GM21360 (cell line): ENCODE data around the gene NLRP9.
A peak's percentile ranks its signal among the peaks of the same experiment; 100 is the strongest.

Source experiments
- ATAC-seq: cut with Tn5 transposase; IDR thresholded peaks from one replicate; pipeline ENCODE4 v1.9.1; 2021; ENCODE audit warnings: mild to moderate bottlenecking, moderate library complexity; ENCODE audit not compliant: unreplicated experiment

The NLRP9 gene

DNA sequence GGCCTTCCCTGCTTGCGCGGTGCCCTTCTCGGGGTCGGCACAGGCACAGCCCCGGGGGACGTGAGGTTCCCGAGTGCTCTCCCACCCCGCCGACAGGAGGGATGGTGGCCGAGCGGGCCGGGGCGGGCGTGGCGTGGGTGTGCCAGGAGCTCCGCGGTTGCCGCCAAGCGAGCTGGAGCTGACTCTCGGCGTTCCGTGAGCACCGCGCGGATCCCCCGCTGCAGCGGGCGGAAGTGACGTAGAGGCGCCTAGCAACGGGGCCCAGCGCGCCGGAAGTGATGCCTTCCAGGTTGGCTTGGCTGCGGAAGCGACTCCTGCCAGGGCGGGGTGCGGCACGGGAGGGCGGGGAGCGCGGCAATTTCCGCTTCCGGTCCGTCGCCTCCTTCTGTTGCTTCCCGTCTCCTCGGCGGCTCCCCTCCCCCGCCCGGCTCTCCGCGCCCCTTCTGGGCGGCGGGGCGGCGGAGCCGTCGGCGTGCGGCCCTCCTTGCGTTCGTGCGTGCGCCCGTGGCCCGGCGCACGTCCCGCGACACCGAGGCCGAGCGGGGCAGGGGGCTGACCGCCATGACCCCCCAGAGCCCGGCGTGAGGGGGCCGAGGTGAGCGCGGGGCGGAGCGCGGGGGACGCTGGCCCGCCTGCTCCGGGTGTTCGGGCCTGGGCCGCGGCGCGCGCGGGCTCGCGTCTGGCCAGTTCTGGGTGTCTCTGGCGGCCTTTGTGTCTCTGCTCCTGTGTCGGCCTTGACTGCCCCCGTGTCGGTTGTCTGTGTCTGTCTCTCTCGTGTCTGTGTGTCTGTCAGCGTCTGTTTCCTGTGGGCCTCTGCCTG lies 63.2 kb downstream of the NLRP9 start, which contains the start of gene EPN1:
TSS of gene EPN1 (plus strand) at position 386 of the 820 bp plus-strand sequence. CDS start 3,402 bp downstream, outside the sequence.
- peak; percentile 53 for ATAC-seq

- no peak for ATAC-seq
Measured at GRCh38 chr19:55674459-55674840, 63.8 kb downstream of the NLRP9 start.

GRCh38 chr19:55673889-55674288 lies 64.3 kb downstream of the NLRP9 start:
- ATAC-seq: no peak

GRCh38 chr19:55673465-55673864 lies 64.7 kb downstream of the NLRP9 start:
- no peak for ATAC-seq

DNA sequence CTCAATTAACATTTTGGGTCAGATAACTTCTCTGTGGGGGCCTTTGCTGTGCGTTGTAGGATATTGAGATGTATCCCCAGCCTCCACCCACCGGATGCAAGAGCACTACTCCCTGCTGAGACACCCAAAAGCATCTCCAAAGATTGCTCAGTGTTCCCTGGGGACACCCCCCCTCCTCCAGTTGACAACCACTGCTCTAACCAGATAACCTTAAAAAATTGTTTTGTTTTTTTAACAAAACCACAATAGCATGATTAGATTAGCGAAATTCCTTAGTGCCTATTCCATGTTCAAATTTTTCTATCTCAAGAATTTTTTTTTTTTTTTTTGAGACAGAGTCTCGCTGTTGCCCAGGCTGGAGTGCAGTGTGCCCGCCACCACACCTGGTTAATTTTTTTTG lies 65.8 kb downstream of the NLRP9 start:
- no peak for ATAC-seq

DNA sequence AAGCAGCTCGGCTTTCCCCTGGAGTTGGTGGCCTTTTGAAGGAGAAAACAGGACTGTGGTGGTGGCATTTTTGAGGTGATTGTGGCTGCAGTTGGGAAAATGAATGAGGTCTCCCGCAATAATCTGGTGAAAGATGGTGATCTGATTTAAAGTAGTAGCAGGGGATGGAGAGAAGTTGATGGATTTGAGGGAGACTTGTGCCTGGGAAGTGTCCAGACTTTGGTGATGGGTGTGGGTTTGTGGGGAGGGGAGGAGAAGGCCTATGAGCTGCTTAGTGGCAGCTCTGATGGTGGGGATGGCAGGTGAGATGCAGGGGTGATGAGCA lies 67.2 kb downstream of the NLRP9 start:
- no peak for ATAC-seq

DNA sequence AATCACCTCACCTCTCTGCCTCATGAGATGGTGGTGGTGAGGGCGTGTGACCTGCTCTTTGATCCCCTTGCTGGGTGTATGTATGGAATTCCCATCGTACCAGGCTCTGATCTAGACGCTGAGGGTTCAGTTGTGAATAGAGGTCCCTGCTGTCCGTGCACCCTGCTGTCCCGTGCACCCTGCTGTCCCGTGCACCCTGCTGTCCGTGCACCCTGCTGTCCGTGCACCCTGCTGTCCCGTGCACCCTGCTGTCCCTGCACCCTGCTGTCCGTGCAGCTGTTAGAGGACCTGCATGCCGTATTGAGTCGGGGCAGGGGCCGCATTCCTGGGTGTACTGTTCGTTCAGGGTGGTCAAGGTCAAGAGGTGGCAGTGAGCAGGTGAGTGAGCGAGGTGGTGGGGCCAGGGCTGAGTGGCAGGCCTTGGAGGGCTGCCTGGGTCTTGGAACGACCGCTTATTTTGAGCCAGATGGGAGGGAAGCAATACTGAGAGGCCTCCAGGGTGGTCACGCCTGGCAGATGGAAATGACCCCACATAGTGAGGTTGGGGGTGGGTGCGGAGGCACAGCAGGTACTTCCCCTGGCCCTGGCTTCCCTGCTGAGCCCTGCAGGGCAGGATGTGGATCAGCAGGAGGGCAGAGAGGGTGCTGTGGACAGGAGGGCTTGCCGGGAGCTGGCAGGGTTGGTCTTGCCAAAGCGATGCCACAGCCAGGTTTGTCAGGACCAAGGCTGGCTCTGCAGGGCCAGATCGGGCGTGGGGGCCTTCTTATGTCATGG lies 67.7 kb downstream of the NLRP9 start:
- ATAC-seq: no peak

DNA sequence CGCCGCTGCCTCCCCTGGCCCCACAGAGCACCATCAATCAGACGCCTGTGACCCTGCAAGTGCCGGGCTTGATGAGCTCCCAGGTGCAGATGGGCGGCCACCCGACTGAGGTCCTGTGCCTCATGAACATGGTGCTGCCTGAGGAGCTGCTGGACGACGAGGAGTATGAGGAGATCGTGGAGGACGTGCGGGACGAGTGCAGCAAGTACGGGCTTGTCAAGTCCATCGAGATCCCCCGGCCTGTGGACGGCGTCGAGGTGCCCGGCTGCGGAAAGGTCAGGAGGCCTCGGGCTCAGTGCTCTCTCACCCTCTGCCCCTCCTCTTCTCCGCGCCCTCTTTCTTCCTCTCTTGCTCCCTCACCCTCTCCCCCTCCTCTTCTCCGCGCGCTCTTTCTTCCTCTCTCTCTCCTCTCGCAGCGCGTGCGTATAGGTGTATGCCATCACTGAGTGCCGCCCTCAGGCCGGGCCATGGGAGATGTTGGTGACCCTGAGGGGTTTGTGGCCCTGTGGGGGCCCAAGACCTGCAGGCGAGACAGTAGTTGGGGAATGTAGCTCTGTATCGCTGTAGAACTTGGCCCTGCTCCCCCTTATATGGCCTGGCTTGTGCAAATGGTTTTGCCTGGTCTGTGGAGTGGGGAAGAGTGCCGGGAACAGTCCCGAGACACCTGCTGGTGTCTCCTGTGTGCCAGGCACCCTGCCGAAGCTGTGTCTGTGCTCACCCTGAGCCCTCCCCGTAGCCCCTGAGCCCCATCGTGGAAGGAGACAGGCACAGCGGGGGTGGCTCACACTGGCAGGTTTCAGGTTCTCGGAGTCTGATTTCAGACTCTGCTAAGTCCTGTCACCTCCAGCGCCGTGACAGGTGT lies 68.6 kb downstream of the NLRP9 start:
- ATAC-seq: no peak

- ATAC-seq: no peak
Measured at GRCh38 chr19:55668603-55669348, 69.4 kb downstream of the NLRP9 start.

DNA sequence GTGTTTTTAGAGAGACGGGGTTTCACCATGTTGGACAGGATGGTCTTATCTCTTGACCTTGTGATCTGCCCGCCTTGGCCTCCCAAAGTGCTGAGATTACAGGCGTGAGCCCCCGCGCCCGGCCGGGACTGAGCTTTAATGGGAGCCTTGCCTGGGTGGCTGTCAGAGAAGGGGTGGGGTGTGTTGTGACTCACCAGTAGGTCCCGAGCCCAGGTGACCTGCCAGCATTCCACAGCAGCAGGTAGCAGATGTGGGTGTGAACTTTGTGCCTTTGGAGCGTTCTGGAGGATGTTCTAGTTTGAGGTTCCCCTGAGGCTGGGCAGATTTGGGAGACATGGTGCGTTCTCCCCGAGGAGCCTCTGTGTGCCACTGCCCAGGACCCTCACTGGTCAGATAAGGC lies 70.2 kb downstream of the NLRP9 start:
- no peak for ATAC-seq

GRCh38 chr19:55667511-55667910 lies 70.7 kb downstream of the NLRP9 start:
- ATAC-seq: no peak

DNA sequence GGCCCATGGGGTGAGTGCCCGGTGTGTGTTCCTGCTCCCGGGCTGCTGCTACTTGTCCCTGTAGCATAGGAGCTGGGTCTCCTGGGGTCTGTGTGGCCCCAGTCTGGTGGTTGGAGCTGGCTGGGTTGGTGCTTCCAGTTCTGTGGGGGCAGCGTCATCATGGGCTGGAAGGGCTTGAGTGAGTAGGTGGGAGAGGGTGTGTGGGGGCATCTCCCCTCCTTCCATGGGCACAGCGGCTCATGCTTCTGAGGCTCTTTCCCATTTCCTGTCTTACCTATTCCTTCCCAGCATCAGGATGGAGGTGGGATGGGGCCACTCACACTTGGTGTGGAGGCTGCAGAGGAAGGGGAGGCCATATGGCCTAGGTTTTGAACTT lies 71.2 kb downstream of the NLRP9 start:
- ATAC-seq: no peak

GRCh38 chr19:55666343-55667005 lies 71.7 kb downstream of the NLRP9 start:
- no peak for ATAC-seq

GRCh38 chr19:55663846-55664536 lies 74.2 kb downstream of the NLRP9 start:
- no peak for ATAC-seq

DNA sequence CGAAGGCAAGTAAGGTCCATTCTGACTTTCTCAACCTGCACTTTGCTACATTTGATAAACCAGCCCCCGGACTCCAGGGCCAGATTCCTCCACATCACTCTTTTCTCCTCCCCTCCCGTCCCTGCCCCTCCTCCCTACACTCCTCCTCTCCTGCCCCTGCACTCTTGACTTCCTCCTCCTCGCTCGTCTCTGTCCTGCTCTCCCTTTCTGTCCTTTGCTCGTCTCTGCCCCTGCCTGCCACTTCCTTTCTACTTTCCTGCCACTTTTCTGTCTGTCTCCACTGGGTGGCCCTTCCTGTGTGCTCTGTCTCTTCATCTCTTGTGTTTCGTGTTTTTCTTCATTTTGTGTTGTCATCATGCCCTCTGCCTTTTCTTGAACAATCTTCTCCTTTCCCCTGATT lies 76.4 kb downstream of the NLRP9 start:
- ATAC-seq: no peak

DNA sequence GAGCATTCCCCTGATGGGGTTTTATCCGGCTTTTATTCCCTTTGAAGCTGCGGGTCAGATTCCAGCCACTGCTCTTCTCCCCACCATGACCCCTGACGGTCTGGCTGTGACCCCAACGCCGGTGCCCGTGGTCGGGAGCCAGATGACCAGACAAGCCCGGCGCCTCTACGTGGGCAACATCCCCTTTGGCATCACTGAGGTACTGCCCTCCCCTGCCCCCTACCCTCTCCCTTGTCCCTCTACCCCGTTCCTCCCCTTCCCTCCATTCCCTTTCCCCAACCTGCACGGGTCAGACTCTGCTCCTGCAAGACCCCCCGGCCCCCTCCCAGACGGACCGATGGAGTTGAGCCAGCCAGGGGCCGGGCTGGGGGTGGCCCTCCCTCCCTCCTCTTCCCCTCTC lies 77.2 kb downstream of the NLRP9 start:
- no peak for ATAC-seq

DNA sequence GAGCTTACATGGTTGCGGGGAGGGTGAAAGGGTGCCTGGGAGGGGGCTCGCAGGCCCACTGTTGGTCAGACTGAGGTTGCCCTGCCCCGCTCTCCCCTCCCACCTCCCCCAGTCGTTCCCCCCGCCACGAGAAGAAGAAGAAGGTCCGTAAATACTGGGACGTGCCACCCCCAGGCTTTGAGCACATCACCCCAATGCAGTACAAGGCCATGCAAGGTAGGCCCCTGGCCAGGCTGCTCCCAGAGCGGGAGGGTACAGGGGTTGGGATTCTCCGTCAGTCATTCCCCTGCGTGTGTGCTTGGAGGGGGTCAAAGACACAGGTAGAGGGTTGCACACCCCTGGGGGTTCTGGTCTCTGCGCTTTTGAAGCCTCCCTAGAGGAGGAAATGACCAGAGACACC lies 77.8 kb downstream of the NLRP9 start:
- ATAC-seq: no peak

DNA sequence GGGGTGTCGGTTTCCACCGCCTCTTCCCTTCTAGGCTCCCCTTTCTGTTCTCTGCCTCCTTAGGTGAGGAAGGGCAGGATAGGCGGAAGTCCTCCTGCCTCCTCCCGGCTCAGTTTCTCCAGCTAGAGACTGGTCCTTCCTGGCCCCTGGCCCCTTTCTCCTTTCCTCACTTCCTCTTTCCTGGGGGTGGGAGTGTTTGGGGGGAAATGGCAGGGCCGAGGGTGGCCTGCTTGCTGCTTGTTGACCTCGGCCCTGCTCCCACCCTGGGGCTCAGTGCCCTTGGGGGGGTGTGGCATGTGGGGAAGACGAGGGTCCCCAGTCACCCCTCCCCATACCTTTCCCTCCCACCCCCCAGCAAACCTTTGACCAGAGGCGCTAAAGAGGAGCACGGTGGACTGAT lies 78.4 kb downstream of the NLRP9 start:
- no peak for ATAC-seq

DNA sequence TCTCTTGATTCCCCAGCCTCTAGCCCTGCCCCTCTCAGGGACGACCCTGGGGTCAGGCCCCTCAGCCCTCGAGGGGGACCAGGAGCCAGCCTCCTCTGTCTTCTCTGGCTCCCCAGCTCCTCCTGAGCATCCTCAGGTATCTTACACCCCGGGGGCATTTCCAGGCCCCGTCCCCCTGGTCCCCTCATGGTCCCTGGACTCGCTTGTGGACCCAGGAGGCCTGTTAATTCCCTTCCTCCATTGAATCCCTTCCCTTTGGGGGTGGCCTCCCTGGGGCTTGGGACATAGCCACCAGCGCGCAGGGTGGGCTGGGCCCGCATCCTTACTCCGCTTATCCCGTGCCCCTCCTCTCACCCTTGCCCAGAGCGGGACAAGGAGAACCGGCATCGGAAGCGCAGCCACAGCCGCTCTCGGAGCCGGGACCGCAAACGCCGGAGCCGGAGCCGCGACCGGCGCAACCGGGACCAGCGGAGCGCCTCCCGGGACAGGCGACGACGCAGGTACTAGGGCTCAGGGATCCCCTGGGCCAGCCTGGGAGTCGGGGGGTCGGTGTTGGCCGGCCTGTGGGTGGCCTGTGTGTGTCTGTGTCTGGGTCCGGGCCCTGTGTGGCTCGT lies 79.2 kb downstream of the NLRP9 start:
- ATAC-seq: no peak
